MG63 (cell line): ENCODE measurements around the gene BCAN. TPM values are rescaled to one million over a fixed set of nuclear protein-coding genes. Genes with fewer than 3 reads are reported as not detected.
A peak's percentile ranks its signal among the peaks of the same experiment; 100 is the strongest.

ENCODE experiments used
- DNase-seq: peaks from one replicate; pipeline ENCODE4 v3.0.0-alpha.2; 2020
- H3K27me3 ChIP-seq: fragments of 250-450 bp; sonication (Bioruptor Pico); 2 replicates; pipeline ENCODE4 v1.5.1; 2020; ENCODE audit warnings: mild to moderate bottlenecking, moderate library complexity
- H3K36me3 ChIP-seq: fragments of 250-450 bp; sonication (Bioruptor Pico); 2 replicates; pipeline ENCODE4 v1.5.1; 2020; ENCODE audit warnings: mild to moderate bottlenecking, moderate library complexity
- H3K4me3 ChIP-seq: fragments of 250-450 bp; sonication (Bioruptor Pico); 2 replicates; pipeline ENCODE4 v1.5.1; 2020; ENCODE audit warnings: mild to moderate bottlenecking, moderate library complexity
- H3K9me3 ChIP-seq: fragments of 250-450 bp; sonication (Bioruptor Pico); 2 replicates; pipeline ENCODE4 v1.5.1; 2020; ENCODE audit warnings: mild to moderate bottlenecking, moderate library complexity
- total RNA-seq: library from RNA; depleted of rRNA; stranded (reverse); fragments of >200 nt; shearing (Covaris generic); gene quantifications from 2 replicates; pipeline ENCODE4 v1.2.3, GENCODE V29; 2014; ENCODE audit warnings: low replicate concordance

Gene BCAN
- total RNA-seq, 1 experiment from 2014 or later = not detected

- DNase-seq = no peak
- Histone ChIP-seq H3K9me3 (no peaks in the 10 kb centered on the region), H3K4me3 (no peak overlapping the region), H3K27me3 (no peaks in the 10 kb centered on the region), H3K36me3 (no peaks in the 10 kb centered on the region)
Measured at GRCh38 chr1:156692925-156693847, 51.3 kb downstream of the BCAN start.

GRCh38 chr1:156693848-156694689 lies 52.2 kb downstream of the BCAN start:
- Histone ChIP-seq H3K36me3 (no peaks in the 10 kb centered on the region), H3K9me3 (no peaks in the 10 kb centered on the region), H3K27me3 (no peaks in the 10 kb centered on the region), H3K4me3 (no peak overlapping the region)
- no peak for DNase-seq

- Histone ChIP-seq H3K36me3 (no peaks in the 10 kb centered on the region), H3K27me3 (no peaks in the 10 kb centered on the region), H3K9me3 (no peaks in the 10 kb centered on the region), H3K4me3 (no peak overlapping the region)
- DNase-seq = no peak
Measured at GRCh38 chr1:156694690-156694962, 52.7 kb downstream of the BCAN start.

- Histone ChIP-seq H3K36me3 (no peaks in the 10 kb centered on the region; the same call in none of the 2 replicates), H3K9me3 (no peaks in the 10 kb centered on the region)
- DNase-seq = no peak
Measured at GRCh38 chr1:156696755-156697154, 54.8 kb downstream of the BCAN start.

GRCh38 chr1:156697481-156697880 lies 55.6 kb downstream of the BCAN start:
- no peak for DNase-seq
- Histone ChIP-seq H3K27me3 (no peaks in the 10 kb centered on the region), H3K36me3 (no peaks in the 10 kb centered on the region; the same call in none of the 2 replicates), H3K4me3 (no peak overlapping the region), H3K9me3 (no peaks in the 10 kb centered on the region)

More at GRCh38 chr1:156696755-156697154, 54.8 kb downstream of the BCAN start:
- Histone ChIP-seq H3K4me3 (no peak overlapping the region), H3K27me3 (no peaks in the 10 kb centered on the region)

GRCh38 chr1:156698995-156699394 lies 57.1 kb downstream of the BCAN start:
- DNase-seq = no peak
- H3K36me3 ChIP-seq = no peaks in the 10 kb centered on the region; the same call in none of the 2 replicates
- H3K9me3 ChIP-seq = no peaks in the 10 kb centered on the region
- H3K4me3 ChIP-seq = no peak overlapping the region
- H3K27me3 ChIP-seq = no peaks in the 10 kb centered on the region

GRCh38 chr1:156700736-156701531 lies 59.0 kb downstream of the BCAN start:
- H3K27me3 ChIP-seq = no peaks in the 10 kb centered on the region
- H3K9me3 ChIP-seq = no peaks in the 10 kb centered on the region
- DNase-seq = no peak
- H3K4me3 ChIP-seq = no peak overlapping the region
- peaks cover 2% of the 10 kb centered on the region for H3K36me3 ChIP-seq

- H3K4me3 ChIP-seq = no peak overlapping the region
Measured at GRCh38 chr1:156703336-156703735, 61.4 kb downstream of the BCAN start.

GRCh38 chr1:156703741-156704140 lies 61.8 kb downstream of the BCAN start:
- Histone ChIP-seq H3K27me3 (no peaks in the 10 kb centered on the region), H3K4me3 (no peak overlapping the region), H3K9me3 (no peaks in the 10 kb centered on the region), H3K36me3 (peaks cover 2% of the 10 kb centered on the region)
- peak; percentile 39 for DNase-seq

More at GRCh38 chr1:156703336-156703735, 61.4 kb downstream of the BCAN start:
- DNase-seq = no peak
- no peaks in the 10 kb centered on the region for H3K27me3 ChIP-seq
- H3K36me3 ChIP-seq = peaks cover 2% of the 10 kb centered on the region
- H3K9me3 ChIP-seq = no peaks in the 10 kb centered on the region

GRCh38 chr1:156704166-156704711 lies 62.3 kb downstream of the BCAN start:
- H3K36me3 ChIP-seq = peaks cover 2% of the 10 kb centered on the region
- no peaks in the 10 kb centered on the region for H3K27me3 ChIP-seq
- no peak for DNase-seq
- H3K9me3 ChIP-seq = no peaks in the 10 kb centered on the region
- H3K4me3 ChIP-seq = peak overlapping the region; percentile 42

GRCh38 chr1:156704930-156705320 lies 63.0 kb downstream of the BCAN start:
- peak; percentile 92 for DNase-seq
- no peaks in the 10 kb centered on the region for H3K9me3 ChIP-seq
- peak overlapping the region; percentile 42 for H3K4me3 ChIP-seq

GRCh38 chr1:156705321-156705917 lies 63.5 kb downstream of the BCAN start, which contains the start of gene CRABP2:
Gene CRABP2, minus strand, starts transcription at chr1:156705583. Its CDS starts 137 bp downstream, at chr1:156705446.
- peak; percentile 37 for DNase-seq
- H3K9me3 ChIP-seq = no peaks in the 10 kb centered on the region
- H3K4me3 ChIP-seq = peak within 1 kb of the TSS; percentile 42

More at GRCh38 chr1:156704930-156705320, 63.0 kb downstream of the BCAN start:
- Histone ChIP-seq H3K36me3 (peaks cover 2% of the 10 kb centered on the region), H3K27me3 (no peaks in the 10 kb centered on the region)

GRCh38 chr1:156705918-156706656 lies 64.2 kb downstream of the BCAN start:
- H3K36me3 ChIP-seq = peaks cover 2% of the 10 kb centered on the region; the same call in 1 of the 2 replicates
- H3K4me3 ChIP-seq = peak overlapping the region; percentile 42
- H3K9me3 ChIP-seq = no peaks in the 10 kb centered on the region
- no peaks in the 10 kb centered on the region for H3K27me3 ChIP-seq
- peak; percentile 58 for DNase-seq

More at GRCh38 chr1:156705321-156705917, 63.5 kb downstream of the BCAN start, which contains the start of gene CRABP2:
- H3K27me3 ChIP-seq = no peaks in the 10 kb centered on the region
- peaks cover 2% of the 10 kb centered on the region; the same call in 1 of the 2 replicates for H3K36me3 ChIP-seq

GRCh38 chr1:156706657-156707416 lies 64.9 kb downstream of the BCAN start:
- no peak for DNase-seq
- no peak overlapping the region for H3K4me3 ChIP-seq

More at GRCh38 chr1:156706657-156707416, 64.9 kb downstream of the BCAN start:
- H3K27me3 ChIP-seq = no peaks in the 10 kb centered on the region
- peaks cover 2% of the 10 kb centered on the region; the same call in 1 of the 2 replicates for H3K36me3 ChIP-seq
- H3K9me3 ChIP-seq = no peaks in the 10 kb centered on the region
